ENCODE data around the gene CNEP1R1.

Gene CNEP1R1

GRCh38 chr16:50081428-50082018 is 56.5 kb downstream of the CNEP1R1 start:
- DNase-seq (ENCODE audit: low read depth): no peak
- TF ChIP-seq, protein P1, sequence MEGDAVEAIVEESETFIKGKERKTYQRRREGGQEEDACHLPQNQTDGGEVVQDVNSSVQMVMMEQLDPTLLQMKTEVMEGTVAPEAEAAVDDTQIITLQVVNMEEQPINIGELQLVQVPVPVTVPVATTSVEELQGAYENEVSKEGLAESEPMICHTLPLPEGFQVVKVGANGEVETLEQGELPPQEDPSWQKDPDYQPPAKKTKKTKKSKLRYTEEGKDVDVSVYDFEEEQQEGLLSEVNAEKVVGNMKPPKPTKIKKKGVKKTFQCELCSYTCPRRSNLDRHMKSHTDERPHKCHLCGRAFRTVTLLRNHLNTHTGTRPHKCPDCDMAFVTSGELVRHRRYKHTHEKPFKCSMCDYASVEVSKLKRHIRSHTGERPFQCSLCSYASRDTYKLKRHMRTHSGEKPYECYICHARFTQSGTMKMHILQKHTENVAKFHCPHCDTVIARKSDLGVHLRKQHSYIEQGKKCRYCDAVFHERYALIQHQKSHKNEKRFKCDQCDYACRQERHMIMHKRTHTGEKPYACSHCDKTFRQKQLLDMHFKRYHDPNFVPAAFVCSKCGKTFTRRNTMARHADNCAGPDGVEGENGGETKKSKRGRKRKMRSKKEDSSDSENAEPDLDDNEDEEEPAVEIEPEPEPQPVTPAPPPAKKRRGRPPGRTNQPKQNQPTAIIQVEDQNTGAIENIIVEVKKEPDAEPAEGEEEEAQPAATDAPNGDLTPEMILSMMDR (conservative IDR thresholded peaks at IDR 0.05; ENCODE audit: low read depth, low read length): no peak
- no peak overlapping the region for H3K4me3 ChIP-seq (ENCODE audit: low read length)

DNA sequence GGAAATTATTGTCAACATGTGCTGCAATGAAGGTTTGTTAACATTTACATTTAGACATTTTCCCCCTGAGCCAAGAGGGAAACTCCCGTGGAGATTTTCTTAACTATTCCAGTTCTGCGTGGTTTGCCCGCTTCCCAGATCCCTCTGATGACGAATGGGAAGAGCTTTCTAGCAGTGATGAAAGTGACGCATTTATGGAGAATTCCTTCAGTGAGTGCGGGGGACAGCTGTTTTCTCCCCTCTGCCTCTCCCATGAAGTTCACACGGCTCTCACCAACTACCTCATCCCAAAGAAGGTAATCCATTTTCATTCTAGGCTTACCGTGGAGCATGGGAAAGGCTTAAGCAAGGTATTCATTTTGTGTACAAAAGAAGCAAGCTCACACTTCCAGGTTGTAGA is 59.0 kb downstream of the CNEP1R1 start:
- TF ChIP-seq, protein P1 (conservative IDR thresholded peaks at IDR 0.05; ENCODE audit: low read depth, low read length): no peak
- DNase-seq (ENCODE audit: low read depth): no peak
- no peak overlapping the region for H3K4me3 ChIP-seq (ENCODE audit: low read length)

DNA sequence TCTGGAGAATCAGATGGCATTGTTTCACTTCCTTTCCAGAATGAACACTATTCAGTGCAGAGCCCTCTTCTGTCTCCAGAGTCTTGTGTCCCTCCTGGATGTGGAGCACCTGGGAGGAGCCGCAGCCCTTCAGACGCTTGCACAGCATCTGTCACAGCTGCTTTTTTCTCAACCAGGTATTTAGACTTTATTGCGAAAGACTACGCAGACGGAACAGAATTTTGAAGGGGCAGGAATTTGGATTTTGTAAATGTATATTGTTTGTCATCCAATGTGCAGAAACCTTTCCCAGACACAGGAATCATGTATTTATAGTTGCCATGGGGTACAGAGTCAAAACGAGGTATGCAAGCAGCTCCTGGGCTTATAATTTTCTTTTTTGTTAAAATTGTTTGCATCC is 61.2 kb downstream of the CNEP1R1 start:
- no peak for DNase-seq (ENCODE audit: low read depth)
- no peak overlapping the region for H3K4me3 ChIP-seq (ENCODE audit: low read length)
- TF ChIP-seq, protein P1 (conservative IDR thresholded peaks at IDR 0.05; ENCODE audit: low read depth, low read length): no peak

All from retinal pigment epithelial cell (primary cell).